ENCODE data around the gene SHROOM2.

DNA sequence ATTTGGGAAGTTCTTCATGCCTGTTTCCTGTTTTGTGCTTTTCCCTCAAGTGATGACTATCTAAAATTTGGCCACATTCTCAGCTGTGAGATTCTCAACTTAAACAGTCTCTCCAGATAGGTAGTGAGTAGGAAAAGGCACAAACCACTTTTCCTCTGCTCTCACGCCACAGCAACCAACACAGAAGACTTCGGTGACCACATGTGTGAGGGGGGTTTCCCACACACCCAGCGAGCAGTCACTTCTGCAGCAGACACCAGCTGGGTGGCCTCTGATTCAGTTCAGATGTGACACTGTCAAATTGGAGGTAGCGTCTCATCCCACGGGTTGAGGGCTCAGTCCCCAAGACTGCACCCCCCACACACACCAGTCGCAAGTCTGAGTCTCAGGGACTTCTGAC, 155.9 kb downstream of the SHROOM2 start:
- TF ChIP-seq POLR2AphosphoS5 (IDR thresholded peaks at IDR 0.05; ENCODE audit: low read depth) (peak; percentile 49; the same call in 1 of the 2 replicates), GABPA (IDR thresholded peaks at IDR 0.05; ENCODE audit: low read depth) (no peak)
- TF ChIP-seq, protein P1, sequence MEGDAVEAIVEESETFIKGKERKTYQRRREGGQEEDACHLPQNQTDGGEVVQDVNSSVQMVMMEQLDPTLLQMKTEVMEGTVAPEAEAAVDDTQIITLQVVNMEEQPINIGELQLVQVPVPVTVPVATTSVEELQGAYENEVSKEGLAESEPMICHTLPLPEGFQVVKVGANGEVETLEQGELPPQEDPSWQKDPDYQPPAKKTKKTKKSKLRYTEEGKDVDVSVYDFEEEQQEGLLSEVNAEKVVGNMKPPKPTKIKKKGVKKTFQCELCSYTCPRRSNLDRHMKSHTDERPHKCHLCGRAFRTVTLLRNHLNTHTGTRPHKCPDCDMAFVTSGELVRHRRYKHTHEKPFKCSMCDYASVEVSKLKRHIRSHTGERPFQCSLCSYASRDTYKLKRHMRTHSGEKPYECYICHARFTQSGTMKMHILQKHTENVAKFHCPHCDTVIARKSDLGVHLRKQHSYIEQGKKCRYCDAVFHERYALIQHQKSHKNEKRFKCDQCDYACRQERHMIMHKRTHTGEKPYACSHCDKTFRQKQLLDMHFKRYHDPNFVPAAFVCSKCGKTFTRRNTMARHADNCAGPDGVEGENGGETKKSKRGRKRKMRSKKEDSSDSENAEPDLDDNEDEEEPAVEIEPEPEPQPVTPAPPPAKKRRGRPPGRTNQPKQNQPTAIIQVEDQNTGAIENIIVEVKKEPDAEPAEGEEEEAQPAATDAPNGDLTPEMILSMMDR (IDR thresholded peaks at IDR 0.05; ENCODE audit: insufficient read depth, low read length), result no peak
- TF ChIP-seq, protein P2, sequence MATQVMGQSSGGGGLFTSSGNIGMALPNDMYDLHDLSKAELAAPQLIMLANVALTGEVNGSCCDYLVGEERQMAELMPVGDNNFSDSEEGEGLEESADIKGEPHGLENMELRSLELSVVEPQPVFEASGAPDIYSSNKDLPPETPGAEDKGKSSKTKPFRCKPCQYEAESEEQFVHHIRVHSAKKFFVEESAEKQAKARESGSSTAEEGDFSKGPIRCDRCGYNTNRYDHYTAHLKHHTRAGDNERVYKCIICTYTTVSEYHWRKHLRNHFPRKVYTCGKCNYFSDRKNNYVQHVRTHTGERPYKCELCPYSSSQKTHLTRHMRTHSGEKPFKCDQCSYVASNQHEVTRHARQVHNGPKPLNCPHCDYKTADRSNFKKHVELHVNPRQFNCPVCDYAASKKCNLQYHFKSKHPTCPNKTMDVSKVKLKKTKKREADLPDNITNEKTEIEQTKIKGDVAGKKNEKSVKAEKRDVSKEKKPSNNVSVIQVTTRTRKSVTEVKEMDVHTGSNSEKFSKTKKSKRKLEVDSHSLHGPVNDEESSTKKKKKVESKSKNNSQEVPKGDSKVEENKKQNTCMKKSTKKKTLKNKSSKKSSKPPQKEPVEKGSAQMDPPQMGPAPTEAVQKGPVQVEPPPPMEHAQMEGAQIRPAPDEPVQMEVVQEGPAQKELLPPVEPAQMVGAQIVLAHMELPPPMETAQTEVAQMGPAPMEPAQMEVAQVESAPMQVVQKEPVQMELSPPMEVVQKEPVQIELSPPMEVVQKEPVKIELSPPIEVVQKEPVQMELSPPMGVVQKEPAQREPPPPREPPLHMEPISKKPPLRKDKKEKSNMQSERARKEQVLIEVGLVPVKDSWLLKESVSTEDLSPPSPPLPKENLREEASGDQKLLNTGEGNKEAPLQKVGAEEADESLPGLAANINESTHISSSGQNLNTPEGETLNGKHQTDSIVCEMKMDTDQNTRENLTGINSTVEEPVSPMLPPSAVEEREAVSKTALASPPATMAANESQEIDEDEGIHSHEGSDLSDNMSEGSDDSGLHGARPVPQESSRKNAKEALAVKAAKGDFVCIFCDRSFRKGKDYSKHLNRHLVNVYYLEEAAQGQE (IDR thresholded peaks at IDR 0.05; ENCODE audit: insufficient replicate concordance, low read depth), result no peak

Measured in HL-60 (cell line).